Mesothelial cell of epicardium (in vitro differentiated cells): Measurements from ENCODE around the gene RBM28. TPM values are rescaled to one million over a fixed set of nuclear protein-coding genes. Genes with fewer than 3 reads are reported as not detected.
A peak's percentile ranks its signal among the peaks of the same experiment; 100 is the strongest.

ENCODE experiments used
- DNase-seq, 2 experiments: peaks; one replicate each; pipeline ENCODE4 v3.0.0; 2021; ENCODE audit warnings: low spot score in 2 of 2; ENCODE audit not compliant: unreplicated experiment in 2 of 2
- H3K27ac Mint-ChIP-seq: 2 replicates; pipeline ENCODE4 v1.8.0; 2021; ENCODE audit warnings: mixed read lengths
- H3K27me3 Mint-ChIP-seq: 2 replicates; pipeline ENCODE4 v1.8.0; 2021; ENCODE audit warnings: low read depth, mixed read lengths
- H3K36me3 Mint-ChIP-seq: 2 replicates; pipeline ENCODE4 v1.8.0; 2021; ENCODE audit warnings: mixed read lengths
- H3K4me1 Mint-ChIP-seq: 2 replicates; pipeline ENCODE4 v1.8.0; 2021; ENCODE audit warnings: mixed read lengths
- H3K4me3 Mint-ChIP-seq: 2 replicates; pipeline ENCODE4 v1.8.0; 2021; ENCODE audit warnings: mild to moderate bottlenecking, moderate library complexity, mixed read lengths
- H3K9me3 Mint-ChIP-seq: 2 replicates; pipeline ENCODE4 v1.8.0; 2021; ENCODE audit warnings: mixed read lengths
- CTCF ChIP-seq: fragments of 200-600 bp; sonication (generic); IDR thresholded peaks from one replicate; pipeline ENCODE4 v1.5.0; 2021; ENCODE audit warnings: antibody characterized with exemption; ENCODE audit not compliant: unreplicated experiment
- total RNA-seq: library from RNA; stranded (reverse); gene quantifications from 3 replicates; pipeline ENCODE4 v1.2.1, GENCODE V29; 2021

Gene RBM28
- total RNA-seq, 1 donor from 2014 or later = 78.5 TPM

DNA sequence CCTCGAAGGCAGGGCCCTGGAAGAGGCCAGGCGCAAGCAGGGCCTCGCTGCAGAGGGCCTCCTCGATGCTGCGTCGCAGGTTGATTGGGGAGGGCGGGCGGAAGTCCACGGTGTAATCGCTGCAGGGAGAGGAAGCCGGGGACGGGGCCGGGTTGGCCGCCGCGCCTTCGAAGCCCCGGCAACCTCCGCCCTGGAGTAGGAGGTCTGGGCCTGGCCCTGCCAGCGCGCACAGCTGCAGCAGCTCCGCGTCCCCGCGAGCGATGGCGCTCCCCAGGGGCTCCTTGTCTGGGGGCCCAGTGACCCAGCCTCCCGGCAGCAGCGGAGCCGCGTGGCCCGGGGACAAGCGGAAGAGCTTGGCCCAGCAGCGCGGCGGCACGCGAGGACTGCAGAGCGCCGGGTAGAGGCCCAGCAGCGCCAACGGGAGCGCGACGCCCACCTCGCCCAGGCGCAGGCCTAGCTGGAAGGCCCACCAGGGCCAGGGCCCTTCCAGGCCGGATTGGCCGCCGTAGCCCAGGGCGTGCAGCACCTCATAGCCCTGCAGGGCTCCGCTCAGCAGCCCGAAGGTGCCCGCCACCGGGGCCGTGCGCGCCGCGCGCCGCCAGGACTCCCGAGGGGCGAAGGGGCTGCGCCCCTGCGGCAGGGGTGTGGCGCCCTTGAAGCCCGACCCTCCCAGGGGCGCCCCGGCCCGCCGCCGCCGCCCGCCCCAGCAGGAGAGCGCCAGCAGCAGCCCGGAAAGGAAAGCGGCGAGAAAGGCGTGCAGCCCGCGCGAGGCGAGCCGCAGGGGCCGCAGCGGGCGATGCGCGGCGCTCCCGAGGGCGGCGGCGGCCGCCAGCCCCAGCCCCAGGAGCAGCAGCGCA lies 7.8 kb upstream of the RBM28 start:
- no peaks in the 10 kb centered on the region for H3K9me3 Mint-ChIP-seq
- H3K27me3 Mint-ChIP-seq = peaks cover 4% of the 10 kb centered on the region
- no peak overlapping the region for H3K27ac Mint-ChIP-seq
- no peaks in the 10 kb centered on the region for H3K36me3 Mint-ChIP-seq
- no peak for TF ChIP-seq CTCF
- H3K4me3 Mint-ChIP-seq = no peak overlapping the region
- H3K4me1 Mint-ChIP-seq = peaks cover 6% of the 10 kb centered on the region
- DNase-seq = no peak

DNA sequence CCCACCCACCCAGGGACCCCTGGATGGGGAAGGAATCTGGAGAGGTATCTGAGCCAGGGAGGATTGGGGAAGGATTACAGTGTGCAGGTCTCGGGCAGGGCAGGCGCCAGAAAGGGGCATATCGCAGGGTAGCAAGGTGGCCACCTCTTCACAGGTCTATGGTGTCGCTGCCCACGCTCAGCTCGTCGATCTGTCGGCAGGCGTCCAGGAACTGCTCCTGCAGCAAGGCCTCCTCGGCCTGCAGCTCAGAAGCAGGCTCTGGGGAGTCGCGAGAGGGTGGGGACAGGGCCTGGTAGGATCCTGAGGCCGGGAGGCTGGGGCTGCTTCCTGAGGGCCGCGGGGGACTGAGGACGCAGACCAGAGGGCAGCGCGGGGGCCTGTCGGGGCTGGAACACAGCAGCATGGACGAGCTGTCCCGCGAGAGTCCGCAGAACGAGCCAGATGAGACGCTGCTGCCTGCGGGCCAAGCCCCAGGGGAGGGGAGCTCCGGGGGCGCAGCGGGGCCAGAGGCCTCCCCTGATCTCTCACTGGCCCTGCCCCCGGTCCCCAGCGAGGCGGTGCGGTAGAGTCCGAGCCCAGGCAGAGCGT lies 7.1 kb upstream of the RBM28 start:
- DNase-seq = no peak
- Mint-ChIP-seq H3K27ac (no peak overlapping the region), H3K4me1 (peaks cover 6% of the 10 kb centered on the region), H3K36me3 (no peaks in the 10 kb centered on the region), H3K4me3 (no peak overlapping the region), H3K27me3 (peaks cover 4% of the 10 kb centered on the region), H3K9me3 (no peaks in the 10 kb centered on the region)
- TF ChIP-seq CTCF = no peak

DNA sequence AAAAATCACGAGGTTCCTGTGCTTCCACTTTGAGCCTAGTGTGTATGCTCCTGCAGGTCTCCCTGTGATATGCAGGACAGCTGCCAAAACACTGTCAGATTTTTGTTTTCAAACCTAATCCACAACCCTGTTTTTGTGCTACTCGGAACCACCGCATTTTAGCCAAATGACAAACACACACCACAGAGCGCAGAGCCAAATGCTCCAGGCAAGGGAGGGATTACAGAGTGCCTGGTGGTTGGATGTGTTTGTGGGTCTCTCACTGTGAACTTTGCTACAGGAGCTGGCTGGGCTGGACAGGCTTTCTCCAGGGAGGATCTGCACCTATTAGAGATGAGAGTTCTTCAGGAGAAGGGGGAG lies 5.7 kb upstream of the RBM28 start:
- Mint-ChIP-seq H3K9me3 (no peaks in the 10 kb centered on the region), H3K4me1 (peaks cover 6% of the 10 kb centered on the region), H3K36me3 (no peaks in the 10 kb centered on the region), H3K27ac (peak overlapping the region; percentile 17), H3K27me3 (peaks cover 4% of the 10 kb centered on the region), H3K4me3 (no peak overlapping the region)
- TF ChIP-seq CTCF = no peak
- DNase-seq = no peak

DNA sequence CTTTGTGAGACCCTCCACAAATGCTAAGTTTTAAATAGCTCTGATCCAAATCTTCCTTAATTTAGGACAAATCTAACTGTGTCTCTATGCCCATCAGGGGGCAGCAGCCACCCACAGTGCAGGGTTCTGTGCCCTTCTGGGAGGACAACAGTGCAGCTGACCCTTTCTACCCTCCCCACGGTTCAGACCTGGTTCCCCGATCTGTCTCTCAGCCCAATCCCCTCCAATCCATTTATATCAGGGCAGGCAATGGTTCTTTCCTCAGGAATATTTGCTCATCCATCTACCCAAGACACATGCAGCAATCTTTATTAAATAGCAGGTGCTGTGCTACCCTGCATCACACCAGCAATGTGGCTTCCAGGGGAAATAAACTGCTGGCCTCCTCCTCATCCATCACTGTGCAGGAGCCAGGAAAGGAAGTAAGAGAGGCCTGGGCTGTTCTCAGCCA lies 4.0 kb upstream of the RBM28 start:
- peak; percentile 29 for TF ChIP-seq CTCF
- H3K4me1 Mint-ChIP-seq = peaks cover 11% of the 10 kb centered on the region
- H3K9me3 Mint-ChIP-seq = no peaks in the 10 kb centered on the region
- H3K27me3 Mint-ChIP-seq = peaks cover under 1% of the 10 kb centered on the region
- H3K4me3 Mint-ChIP-seq = no peak overlapping the region
- H3K27ac Mint-ChIP-seq = no peak overlapping the region
- no peak for DNase-seq
- no peaks in the 10 kb centered on the region for H3K36me3 Mint-ChIP-seq

DNA sequence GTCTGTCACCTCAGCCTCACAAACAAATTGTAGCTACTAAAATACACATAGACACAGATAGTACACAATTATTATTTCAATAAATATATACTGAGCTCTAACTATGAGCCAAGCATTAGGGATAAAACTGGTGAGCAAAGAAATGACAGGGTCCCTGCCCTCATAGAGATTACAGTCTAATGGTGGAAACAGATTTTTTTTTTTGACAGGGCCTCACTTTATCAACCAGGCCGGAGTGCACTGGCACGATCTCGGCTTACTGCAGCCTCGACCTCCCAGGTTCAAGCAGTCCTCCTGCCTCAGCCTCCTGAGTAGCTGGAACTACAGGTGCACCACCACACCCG lies 695 bp upstream of the RBM28 start:
- Mint-ChIP-seq H3K4me3 (peak overlapping the region; percentile 92), H3K27me3 (no peaks in the 10 kb centered on the region), H3K9me3 (no peaks in the 10 kb centered on the region), H3K27ac (no peak overlapping the region), H3K4me1 (peaks cover 20% of the 10 kb centered on the region), H3K36me3 (no peaks in the 10 kb centered on the region)
- no peak for DNase-seq
- no peak for TF ChIP-seq CTCF
